ENCODE results near the gene PLD3.

- TF ChIP-seq, protein P1, sequence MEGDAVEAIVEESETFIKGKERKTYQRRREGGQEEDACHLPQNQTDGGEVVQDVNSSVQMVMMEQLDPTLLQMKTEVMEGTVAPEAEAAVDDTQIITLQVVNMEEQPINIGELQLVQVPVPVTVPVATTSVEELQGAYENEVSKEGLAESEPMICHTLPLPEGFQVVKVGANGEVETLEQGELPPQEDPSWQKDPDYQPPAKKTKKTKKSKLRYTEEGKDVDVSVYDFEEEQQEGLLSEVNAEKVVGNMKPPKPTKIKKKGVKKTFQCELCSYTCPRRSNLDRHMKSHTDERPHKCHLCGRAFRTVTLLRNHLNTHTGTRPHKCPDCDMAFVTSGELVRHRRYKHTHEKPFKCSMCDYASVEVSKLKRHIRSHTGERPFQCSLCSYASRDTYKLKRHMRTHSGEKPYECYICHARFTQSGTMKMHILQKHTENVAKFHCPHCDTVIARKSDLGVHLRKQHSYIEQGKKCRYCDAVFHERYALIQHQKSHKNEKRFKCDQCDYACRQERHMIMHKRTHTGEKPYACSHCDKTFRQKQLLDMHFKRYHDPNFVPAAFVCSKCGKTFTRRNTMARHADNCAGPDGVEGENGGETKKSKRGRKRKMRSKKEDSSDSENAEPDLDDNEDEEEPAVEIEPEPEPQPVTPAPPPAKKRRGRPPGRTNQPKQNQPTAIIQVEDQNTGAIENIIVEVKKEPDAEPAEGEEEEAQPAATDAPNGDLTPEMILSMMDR (conservative IDR thresholded peaks at IDR 0.05; ENCODE audit: low read depth in 2 of 2), result no peak
- no peak for TF ChIP-seq EZH2 (IDR thresholded peaks at IDR 0.05; ENCODE audit: low read depth, unreplicated experiment)
- TF ChIP-seq NANOG (IDR thresholded peaks at IDR 0.05; ENCODE audit: borderline replicate concordance), result no peak
- TF ChIP-seq REST (IDR thresholded peaks at IDR 0.05; ENCODE audit: unreplicated experiment), result no peak
- TF ChIP-seq POLR2AphosphoS5 (IDR thresholded peaks at IDR 0.05; ENCODE audit: low read depth), result no peak
Measured at GRCh38 chr19:40377876-40378385, 29.4 kb downstream of the PLD3 start.
